ACC112 (cell line): Measurements from ENCODE around the gene NAALADL2.
A peak's percentile ranks its signal among the peaks of the same experiment; 100 is the strongest.

Source experiments
- H2AFZ ChIP-seq: fragments of 200-600 bp; sonication (generic); one replicate; pipeline ENCODE4 v1.6.0; 2017; ENCODE audit warnings: antibody characterized with exemption, low read length; ENCODE audit not compliant: unreplicated experiment
- H3K27ac ChIP-seq: fragments of 200-600 bp; sonication (generic); 2 replicates; pipeline ENCODE4 v1.5.1; 2014; ENCODE audit warnings: low read depth, mild to moderate bottlenecking, antibody characterized with exemption, low read length, moderate library complexity
- H3K27me3 ChIP-seq: fragments of 200-600 bp; sonication (generic); 2 replicates; pipeline ENCODE4 v1.6.1; 2014; ENCODE audit warnings: mild to moderate bottlenecking, antibody characterized with exemption, low read length, moderate library complexity, mixed read lengths; ENCODE audit not compliant: insufficient read depth
- H3K36me3 ChIP-seq: fragments of 200-600 bp; sonication (generic); 2 replicates; pipeline ENCODE4 v1.6.1; 2016; ENCODE audit warnings: mild to moderate bottlenecking, antibody characterized with exemption, low read length, moderate library complexity, mixed read lengths; ENCODE audit not compliant: insufficient read depth
- H3K4me1 ChIP-seq: fragments of 200-600 bp; sonication (generic); one replicate; pipeline ENCODE4 v1.6.1; 2016; ENCODE audit warnings: low read length, mixed read lengths; ENCODE audit not compliant: insufficient read depth, unreplicated experiment, control insufficient read depth
- H3K4me3 ChIP-seq: fragments of 200-600 bp; sonication (generic); 2 replicates; pipeline ENCODE4 v1.5.1; 2014; ENCODE audit warnings: mild to moderate bottlenecking, low read depth, low read length
- H3K79me2 ChIP-seq: fragments of 200-600 bp; sonication (generic); one replicate; pipeline ENCODE4 v1.6.0; 2016; ENCODE audit warnings: low read length; ENCODE audit not compliant: control insufficient read depth, unreplicated experiment, insufficient read depth

The NAALADL2 gene

GRCh38 chr3:175383813-175384212 lies 524.7 kb downstream of the NAALADL2 start:
- H3K27me3 ChIP-seq: no peaks in the 10 kb centered on the region
- H3K36me3 ChIP-seq: no peaks in the 10 kb centered on the region
- no peak overlapping the region for H3K4me3 ChIP-seq
- no peaks in the 10 kb centered on the region for H3K79me2 ChIP-seq
- H3K4me1 ChIP-seq: peaks cover 18% of the 10 kb centered on the region
- peak overlapping the region; percentile 86 for H2AFZ ChIP-seq
- peak overlapping the region; percentile 62 for H3K27ac ChIP-seq

GRCh38 chr3:175384569-175384968 lies 525.4 kb downstream of the NAALADL2 start:
- Histone ChIP-seq H3K4me1 (peaks cover 18% of the 10 kb centered on the region), H3K27me3 (no peaks in the 10 kb centered on the region), H3K27ac (no peak overlapping the region), H3K79me2 (no peaks in the 10 kb centered on the region), H2AFZ (no peak overlapping the region), H3K4me3 (no peak overlapping the region), H3K36me3 (no peaks in the 10 kb centered on the region)

GRCh38 chr3:175386630-175387029 lies 527.5 kb downstream of the NAALADL2 start:
- Histone ChIP-seq H2AFZ (peak overlapping the region; percentile 77), H3K27ac (0 out of 2 replicates have a peak overlapping the region, but pooled peaks have one; percentile 9)

GRCh38 chr3:175389560-175389959 lies 530.4 kb downstream of the NAALADL2 start:
- H3K79me2 ChIP-seq: no peaks in the 10 kb centered on the region
- H3K36me3 ChIP-seq: no peaks in the 10 kb centered on the region
- no peak overlapping the region for H3K4me3 ChIP-seq
- H3K4me1 ChIP-seq: peaks cover 6% of the 10 kb centered on the region
- H3K27ac ChIP-seq: no peak overlapping the region
- H2AFZ ChIP-seq: no peak overlapping the region
- H3K27me3 ChIP-seq: no peaks in the 10 kb centered on the region

More at GRCh38 chr3:175386630-175387029, 527.5 kb downstream of the NAALADL2 start:
- Histone ChIP-seq H3K4me3 (no peak overlapping the region), H3K27me3 (no peaks in the 10 kb centered on the region), H3K36me3 (no peaks in the 10 kb centered on the region), H3K4me1 (peaks cover 18% of the 10 kb centered on the region), H3K79me2 (no peaks in the 10 kb centered on the region)

GRCh38 chr3:175391601-175392000 lies 532.5 kb downstream of the NAALADL2 start:
- no peak overlapping the region for H2AFZ ChIP-seq
- no peaks in the 10 kb centered on the region for H3K27me3 ChIP-seq
- H3K4me1 ChIP-seq: peaks cover 6% of the 10 kb centered on the region
- no peaks in the 10 kb centered on the region for H3K36me3 ChIP-seq
- no peak overlapping the region for H3K4me3 ChIP-seq
- no peak overlapping the region for H3K27ac ChIP-seq
- H3K79me2 ChIP-seq: no peaks in the 10 kb centered on the region

- Histone ChIP-seq H3K27me3 (no peaks in the 10 kb centered on the region), H3K4me3 (no peak overlapping the region), H3K4me1 (no peaks in the 10 kb centered on the region), H3K36me3 (no peaks in the 10 kb centered on the region), H2AFZ (no peak overlapping the region), H3K79me2 (no peaks in the 10 kb centered on the region), H3K27ac (no peak overlapping the region)
These were observed 533.5 kb downstream of the NAALADL2 start for GRCh38 chr3:175392653-175393052.

GRCh38 chr3:175397372-175397771 lies 538.2 kb downstream of the NAALADL2 start:
- Histone ChIP-seq H3K27ac (no peak overlapping the region), H3K79me2 (no peaks in the 10 kb centered on the region), H3K4me3 (no peak overlapping the region), H3K36me3 (no peaks in the 10 kb centered on the region), H2AFZ (no peak overlapping the region), H3K27me3 (no peaks in the 10 kb centered on the region), H3K4me1 (peaks cover 3% of the 10 kb centered on the region)

GRCh38 chr3:175398676-175399075 lies 539.5 kb downstream of the NAALADL2 start:
- H3K27me3 ChIP-seq: no peaks in the 10 kb centered on the region
- no peak overlapping the region; the same call in 1 of the 2 replicates for H3K4me3 ChIP-seq
- H2AFZ ChIP-seq: peak overlapping the region; percentile 66
- peaks cover 3% of the 10 kb centered on the region for H3K4me1 ChIP-seq
- no peaks in the 10 kb centered on the region for H3K36me3 ChIP-seq
- no peaks in the 10 kb centered on the region for H3K79me2 ChIP-seq
- no peak overlapping the region; the same call in 1 of the 2 replicates for H3K27ac ChIP-seq

- H3K27me3 ChIP-seq: no peaks in the 10 kb centered on the region
- no peak overlapping the region for H2AFZ ChIP-seq
- no peak overlapping the region for H3K4me3 ChIP-seq
These were observed 540.2 kb downstream of the NAALADL2 start for GRCh38 chr3:175399156-175399840.

GRCh38 chr3:175404027-175404426 lies 544.9 kb downstream of the NAALADL2 start:
- Histone ChIP-seq H3K36me3 (no peaks in the 10 kb centered on the region), H3K27me3 (no peaks in the 10 kb centered on the region), H3K27ac (no peak overlapping the region), H3K4me3 (no peak overlapping the region), H2AFZ (no peak overlapping the region), H3K4me1 (no peaks in the 10 kb centered on the region), H3K79me2 (no peaks in the 10 kb centered on the region)

More at GRCh38 chr3:175399156-175399840, 540.2 kb downstream of the NAALADL2 start:
- H3K79me2 ChIP-seq: no peaks in the 10 kb centered on the region
- no peaks in the 10 kb centered on the region for H3K36me3 ChIP-seq
- no peak overlapping the region for H3K27ac ChIP-seq
- H3K4me1 ChIP-seq: peaks cover 3% of the 10 kb centered on the region

- Histone ChIP-seq H3K27ac (no peak overlapping the region), H3K27me3 (no peaks in the 10 kb centered on the region), H3K4me3 (no peak overlapping the region), H3K4me1 (no peaks in the 10 kb centered on the region), H3K79me2 (no peaks in the 10 kb centered on the region), H3K36me3 (no peaks in the 10 kb centered on the region), H2AFZ (no peak overlapping the region)
These were observed 545.5 kb downstream of the NAALADL2 start for GRCh38 chr3:175404621-175405020.
